Measurements from ENCODE around the gene AHCYL2. TPM values are rescaled to one million over a fixed set of nuclear protein-coding genes. Genes with fewer than 3 reads are reported as not detected.
A peak's percentile ranks its signal among the peaks of the same experiment; 100 is the strongest.

Gene AHCYL2
- total and polyA plus RNA-seq, 2 donors (not counting 1 experiment from before 2014, with no cell fraction given) = 8.8 to 26.2 TPM

DNA sequence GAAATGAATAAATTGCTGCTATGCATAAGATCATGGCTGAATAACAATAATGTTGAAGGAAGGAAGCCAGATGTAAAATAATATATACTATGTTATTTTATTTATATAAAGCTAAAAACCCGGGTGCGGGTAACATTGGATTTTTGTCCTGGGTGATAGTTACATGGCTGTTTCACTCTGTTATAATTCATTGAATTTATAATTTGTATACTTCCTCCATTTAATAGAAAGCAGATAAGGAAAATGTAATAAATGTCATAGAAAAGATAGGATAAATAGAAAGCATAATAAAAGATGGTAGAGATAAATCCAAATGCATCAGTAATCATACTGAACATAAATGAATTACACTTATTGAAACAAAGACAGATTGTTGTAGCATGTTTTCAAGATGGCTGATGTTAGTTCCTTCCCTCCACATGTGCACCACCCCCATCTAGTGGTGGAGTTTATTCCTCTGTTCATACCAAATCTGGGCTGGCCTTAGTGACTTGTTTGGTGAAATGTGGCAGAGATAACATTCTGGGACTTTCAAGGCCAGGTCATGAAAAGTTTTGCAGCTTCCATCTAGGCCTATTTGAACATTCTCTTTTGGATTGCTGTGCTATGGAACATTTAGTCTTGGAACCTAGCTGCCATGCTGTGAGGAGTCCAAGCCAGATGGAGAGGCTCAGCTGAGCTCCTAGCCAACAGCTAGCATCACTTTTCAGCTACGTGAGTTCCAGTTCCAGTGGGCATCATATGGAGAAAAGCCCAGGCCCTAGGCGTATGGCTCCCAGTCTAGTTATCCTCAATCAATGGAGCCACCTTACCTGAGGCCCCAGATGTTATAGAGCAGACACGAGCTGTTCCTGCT, 46.9 kb downstream of the AHCYL2 start:
- peaks cover 11 to 13% of the 10 kb centered on the region in 2 donors for H3K4me1 ChIP-seq (ENCODE audit: control insufficient read depth in 2 of 2, insufficient read depth in 2 of 2, low read length in 2 of 2)
- H3K9ac ChIP-seq (ENCODE audit: low read length) = no peak overlapping the region
- H3K9me3 Mint-ChIP-seq (ENCODE audit: insufficient read depth) = no peaks in the 10 kb centered on the region
- peak overlapping the region; percentile 47 for H3K4me2 ChIP-seq (replicated peaks; ENCODE audit: low read depth, low read length, poor library complexity, severe bottlenecking)
- peaks cover 0 to 5% (median 0%) of the 10 kb centered on the region in 3 donors for H3K9me3 ChIP-seq (ENCODE audit: control extremely low read depth in 1 of 3, control insufficient read depth in 2 of 3, insufficient read depth in 1 of 3, low read length in 2 of 3)
- peak overlapping the region in 1 of 5 experiments; percentile 11 for H3K4me3 ChIP-seq (ENCODE audit: control extremely low read depth in 1 of 5, extremely low read depth in 1 of 5, insufficient read depth in 1 of 5, low read depth in 2 of 5, low read length in 4 of 5)
- no peaks in the 10 kb centered on the region for H3K36me3 ChIP-seq (replicated peaks in 1 of 2; ENCODE audit: control extremely low read depth in 1 of 2, control insufficient read depth in 1 of 2, extremely low read depth in 1 of 2, insufficient read depth in 2 of 2, low read length in 1 of 2)
- H3K27ac Mint-ChIP-seq = no peak overlapping the region
- peak overlapping the region; percentile 64 for H3K4me3 Mint-ChIP-seq
- H3K4me1 Mint-ChIP-seq = peaks cover 18% of the 10 kb centered on the region
- 57% methylated on average over 2 of the region's 5 CpGs for WGBS (ENCODE audit: insufficient coverage)
- intact Hi-C loops (cut with micrococcal nuclease) = loop anchor here (1.0 kb wide), 2 partner anchors 47 to 53 kb away; no protein-coding TSS in a partner anchor
- no peaks in the 10 kb centered on the region for H3K27me3 ChIP-seq (replicated peaks in 1 of 4; ENCODE audit: control extremely low read depth in 1 of 4, control insufficient read depth in 3 of 4, insufficient read depth in 4 of 4, low read length in 3 of 4)
- no peaks in the 10 kb centered on the region for H4K20me1 ChIP-seq (ENCODE audit: control insufficient read depth, insufficient read depth, low read length, poor library complexity, severe bottlenecking)
- H2AFZ ChIP-seq (ENCODE audit: insufficient read depth, low read depth, low read length, poor library complexity, severe bottlenecking) = peak overlapping the region; percentile 48
- ChIA-PET POLR2A (interaction anchor here (0.5 to 1.6 kb wide), 2 partner anchors 53 to 87 kb away, joined by 3 read pairs; no protein-coding TSS in a partner anchor), CTCF (interaction anchor here (0.6 to 7.2 kb wide), 24 partner anchors 8 to 552 kb away, joined by 3 to 265 read pairs (median 6); partner anchors contain the start of gene AHCYL2)
- ATAC-seq (ENCODE audit: low read depth) (peak; percentile 89), DNase-seq (peak; percentile 83)
- peaks cover 4% of the 10 kb centered on the region for H3K79me2 ChIP-seq (ENCODE audit: control insufficient read depth, insufficient read depth, low read length)
- no peak for TF ChIP-seq EZH2 (IDR thresholded peaks at IDR 0.05; ENCODE audit: borderline replicate concordance, insufficient read depth, low read depth, low read length, poor library complexity, severe bottlenecking)
- TF ChIP-seq, protein P1, sequence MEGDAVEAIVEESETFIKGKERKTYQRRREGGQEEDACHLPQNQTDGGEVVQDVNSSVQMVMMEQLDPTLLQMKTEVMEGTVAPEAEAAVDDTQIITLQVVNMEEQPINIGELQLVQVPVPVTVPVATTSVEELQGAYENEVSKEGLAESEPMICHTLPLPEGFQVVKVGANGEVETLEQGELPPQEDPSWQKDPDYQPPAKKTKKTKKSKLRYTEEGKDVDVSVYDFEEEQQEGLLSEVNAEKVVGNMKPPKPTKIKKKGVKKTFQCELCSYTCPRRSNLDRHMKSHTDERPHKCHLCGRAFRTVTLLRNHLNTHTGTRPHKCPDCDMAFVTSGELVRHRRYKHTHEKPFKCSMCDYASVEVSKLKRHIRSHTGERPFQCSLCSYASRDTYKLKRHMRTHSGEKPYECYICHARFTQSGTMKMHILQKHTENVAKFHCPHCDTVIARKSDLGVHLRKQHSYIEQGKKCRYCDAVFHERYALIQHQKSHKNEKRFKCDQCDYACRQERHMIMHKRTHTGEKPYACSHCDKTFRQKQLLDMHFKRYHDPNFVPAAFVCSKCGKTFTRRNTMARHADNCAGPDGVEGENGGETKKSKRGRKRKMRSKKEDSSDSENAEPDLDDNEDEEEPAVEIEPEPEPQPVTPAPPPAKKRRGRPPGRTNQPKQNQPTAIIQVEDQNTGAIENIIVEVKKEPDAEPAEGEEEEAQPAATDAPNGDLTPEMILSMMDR (IDR thresholded peaks at IDR 0.05) = peak; percentile 91
- H3K27ac ChIP-seq (ENCODE audit: low read length in 2 of 2) = no peak overlapping the region
- no peaks in the 10 kb centered on the region for H3K27me3 Mint-ChIP-seq

DNA sequence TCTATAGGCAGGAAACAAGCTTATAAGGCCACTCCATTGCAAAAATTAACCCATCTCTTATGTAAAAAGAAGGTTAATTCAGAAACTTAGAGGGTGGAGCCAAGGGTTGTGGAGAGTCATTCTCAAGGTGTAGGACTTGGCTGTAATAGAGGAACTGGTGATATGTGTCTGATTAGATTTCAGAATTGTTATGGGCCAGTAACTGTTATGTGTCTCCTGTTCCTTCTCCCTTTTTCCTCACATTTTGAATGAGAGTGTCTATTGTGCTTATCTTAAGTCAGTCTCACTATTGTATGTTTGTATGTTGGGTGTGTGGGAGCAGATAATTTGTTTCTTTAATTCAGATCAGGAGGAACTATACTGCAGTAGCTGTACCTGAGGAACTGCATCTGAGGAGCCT, 49.1 kb downstream of the AHCYL2 start:
- TF ChIP-seq EZH2 (IDR thresholded peaks at IDR 0.05; ENCODE audit: borderline replicate concordance, insufficient read depth, low read depth, low read length, poor library complexity, severe bottlenecking) = no peak
- TF ChIP-seq, protein P1 (IDR thresholded peaks at IDR 0.05) = no peak
- no peak overlapping the region for H3K27ac ChIP-seq (ENCODE audit: low read length in 2 of 2)
- DNase-seq (no peak), ATAC-seq (ENCODE audit: low read depth) (no peak)
- H3K4me3 ChIP-seq (ENCODE audit: control extremely low read depth in 1 of 5, extremely low read depth in 1 of 5, insufficient read depth in 1 of 5, low read depth in 2 of 5, low read length in 4 of 5) = no peak overlapping the region
- peaks cover 4% of the 10 kb centered on the region for H3K79me2 ChIP-seq (ENCODE audit: control insufficient read depth, insufficient read depth, low read length)
- H3K27me3 ChIP-seq (replicated peaks in 1 of 4; ENCODE audit: control extremely low read depth in 1 of 4, control insufficient read depth in 3 of 4, insufficient read depth in 4 of 4, low read length in 3 of 4) = no peaks in the 10 kb centered on the region
- CTCF ChIA-PET = interaction anchor here (0.9 to 7.2 kb wide), 3 partner anchors 53 to 110 kb away, joined by 3 to 265 read pairs (median 3); partner anchors contain the start of gene AHCYL2
- Mint-ChIP-seq H3K27ac (no peak overlapping the region), H3K9me3 (ENCODE audit: insufficient read depth) (no peaks in the 10 kb centered on the region), H3K4me3 (no peak overlapping the region), H3K4me1 (peaks cover 18% of the 10 kb centered on the region), H3K27me3 (no peaks in the 10 kb centered on the region)
- intact Hi-C loops (cut with micrococcal nuclease) = no loop called here
- H3K4me2 ChIP-seq (replicated peaks; ENCODE audit: low read depth, low read length, poor library complexity, severe bottlenecking) = no peak overlapping the region
- peaks cover 0 to 5% (median 0%) of the 10 kb centered on the region in 3 donors for H3K9me3 ChIP-seq (ENCODE audit: control extremely low read depth in 1 of 3, control insufficient read depth in 2 of 3, insufficient read depth in 1 of 3, low read length in 2 of 3)
- no peaks in the 10 kb centered on the region for H4K20me1 ChIP-seq (ENCODE audit: control insufficient read depth, insufficient read depth, low read length, poor library complexity, severe bottlenecking)
- H2AFZ ChIP-seq (ENCODE audit: insufficient read depth, low read depth, low read length, poor library complexity, severe bottlenecking) = no peak overlapping the region
- H3K9ac ChIP-seq (ENCODE audit: low read length) = no peak overlapping the region
- peaks cover 11 to 13% of the 10 kb centered on the region in 2 donors for H3K4me1 ChIP-seq (ENCODE audit: control insufficient read depth in 2 of 2, insufficient read depth in 2 of 2, low read length in 2 of 2)
- POLR2A ChIA-PET = no interaction called here
- no peaks in the 10 kb centered on the region for H3K36me3 ChIP-seq (replicated peaks in 1 of 2; ENCODE audit: control extremely low read depth in 1 of 2, control insufficient read depth in 1 of 2, extremely low read depth in 1 of 2, insufficient read depth in 2 of 2, low read length in 1 of 2)

All from B cell (primary cell).